Stimulated activated CD4-positive, alpha-beta T cell treated with anti-CD3 and anti-CD28 coated beads, Interleukin-15, amount 100 ng/mL, for 24 hours (primary cell): Measurements from ENCODE around the gene PCDHGC5.

Experiments
- DNase-seq: peaks from one replicate; pipeline ENCODE4 v3.0.0-alpha.2; 2020

PCDHGC5 gene

DNA sequence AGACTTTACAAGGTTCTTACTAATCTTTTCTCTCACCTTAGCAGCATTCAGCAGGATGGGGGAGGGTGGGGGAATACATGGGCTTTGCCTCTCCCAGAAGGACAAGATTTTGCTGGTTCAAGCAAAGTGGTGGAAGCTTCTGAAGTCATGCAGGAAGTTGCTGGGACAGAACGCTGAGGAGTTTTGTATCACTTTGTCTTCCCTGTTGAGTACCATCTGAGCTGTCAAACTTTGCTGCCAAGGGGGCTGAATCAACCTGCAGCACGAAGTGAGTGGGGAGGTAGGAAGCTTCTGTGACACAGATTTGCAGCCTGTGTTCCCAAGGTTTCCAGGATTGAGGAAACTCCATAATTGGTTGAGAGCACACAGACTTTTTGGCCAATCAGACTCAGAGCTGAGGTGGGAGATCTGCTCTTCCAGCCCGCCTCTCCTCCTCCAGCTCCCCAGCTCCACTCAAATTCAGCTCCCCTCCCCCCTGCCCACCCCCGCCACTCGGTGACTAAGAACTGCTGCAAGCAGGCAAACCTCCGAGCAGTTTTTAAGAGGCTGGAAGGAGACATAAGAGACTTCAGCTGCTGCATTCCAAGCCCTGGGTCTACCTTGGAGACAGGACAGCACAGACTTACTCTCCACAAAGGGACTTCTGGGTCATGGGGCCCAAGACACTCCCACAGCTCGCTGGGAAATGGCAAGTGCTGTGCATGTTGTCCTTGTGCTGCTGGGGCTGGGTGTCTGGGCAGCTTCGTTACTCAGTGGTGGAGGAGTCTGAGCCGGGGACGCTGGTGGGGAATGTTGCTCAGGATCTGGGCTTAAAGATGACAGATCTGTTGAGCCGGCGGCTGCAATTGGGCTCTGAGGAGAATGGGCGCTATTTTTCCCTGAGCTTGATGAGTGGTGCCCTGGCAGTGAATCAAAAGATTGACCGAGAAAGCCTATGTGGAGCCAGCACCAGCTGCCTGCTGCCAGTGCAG, at the start of gene PCDHGC5:
Gene PCDHGC5, plus strand, starts transcription at position 491 of the 971 bp plus-strand sequence. Its CDS starts 160 bp downstream, at position 651.
- no peak for DNase-seq

DNA sequence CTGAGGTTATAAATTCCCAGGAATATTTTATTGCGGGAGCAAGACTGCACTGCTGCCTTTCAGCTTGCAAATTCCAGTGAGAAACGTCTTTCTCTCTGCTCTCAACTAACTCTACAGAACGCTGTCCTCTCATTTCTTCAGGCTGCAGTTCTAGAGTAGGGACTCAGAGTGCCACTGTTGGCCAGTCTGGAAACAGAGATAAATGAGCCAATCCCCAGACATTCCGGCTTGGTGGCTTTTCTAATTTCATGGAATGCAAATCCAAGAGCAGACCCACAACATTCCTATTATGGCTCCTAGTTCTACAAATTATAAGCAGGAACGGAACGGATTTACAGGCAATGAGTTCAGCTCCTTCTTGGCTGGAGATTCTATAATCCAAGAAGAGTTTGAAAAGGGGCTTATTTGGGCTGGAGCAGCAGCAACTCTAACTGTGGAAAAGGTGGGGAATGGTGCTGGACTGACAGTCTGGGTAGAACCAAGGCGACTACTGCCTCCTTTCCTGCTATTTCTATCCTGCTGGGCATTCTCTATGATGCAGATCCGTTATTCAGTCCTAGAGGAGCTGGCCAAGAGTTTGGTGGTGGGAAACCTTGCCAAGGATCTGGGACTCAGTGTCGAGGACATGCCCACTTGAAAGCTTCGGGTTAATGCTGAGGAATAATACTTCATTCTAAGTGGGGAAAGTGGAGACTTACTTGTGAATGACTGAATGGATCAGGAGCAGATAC, 49.3 kb upstream of the PCDHGC5 start:
- no peak for DNase-seq

DNA sequence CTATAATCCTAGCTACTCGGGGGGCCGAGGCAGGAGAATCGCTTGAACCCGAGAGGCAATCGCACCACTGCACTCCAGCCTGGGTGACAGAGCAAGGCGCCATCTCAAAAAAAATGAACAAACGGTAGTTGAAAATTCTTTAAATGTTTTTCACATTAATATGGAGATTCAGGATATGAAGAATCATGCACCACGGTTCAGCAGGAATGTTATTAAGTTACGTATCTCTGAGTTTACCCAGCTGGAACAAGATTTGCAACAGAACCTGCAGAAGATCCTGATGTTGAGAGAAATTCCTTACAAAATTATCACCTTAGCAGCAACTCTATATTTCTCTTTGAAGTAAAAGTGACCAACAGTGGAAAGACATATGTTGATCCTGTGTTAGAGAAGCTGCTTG, 48.5 kb upstream of the PCDHGC5 start:
- no peak for DNase-seq

DNA sequence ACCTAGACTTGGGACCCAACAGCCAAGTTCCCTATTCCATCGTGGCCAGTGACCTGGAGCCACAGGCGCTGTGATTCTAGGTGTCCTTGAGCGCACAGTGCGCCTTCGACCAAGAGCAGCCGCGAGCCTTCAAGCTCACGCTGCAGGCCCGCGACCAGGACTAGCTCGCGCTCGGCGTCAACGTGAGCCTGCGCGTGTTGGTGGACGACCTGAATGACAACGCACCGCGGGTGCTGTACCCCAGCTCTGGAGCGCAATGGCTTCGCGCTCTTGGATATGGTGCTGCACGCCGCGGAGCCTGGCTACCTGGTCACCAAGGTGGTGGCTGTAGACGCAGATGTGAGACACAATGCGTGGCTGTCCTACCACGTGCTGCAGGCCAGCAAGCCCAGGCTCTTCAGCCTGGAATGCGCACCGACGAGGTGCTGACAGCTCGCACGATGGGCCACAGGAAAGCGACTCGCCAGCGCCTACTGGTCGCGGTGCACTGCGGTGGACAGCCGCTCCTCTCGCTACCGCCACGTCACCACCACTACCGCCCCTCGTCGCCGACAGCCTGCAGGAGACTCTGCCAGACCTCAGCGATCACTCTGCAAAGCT, 47.2 kb upstream of the PCDHGC5 start:
- no peak for DNase-seq

DNA sequence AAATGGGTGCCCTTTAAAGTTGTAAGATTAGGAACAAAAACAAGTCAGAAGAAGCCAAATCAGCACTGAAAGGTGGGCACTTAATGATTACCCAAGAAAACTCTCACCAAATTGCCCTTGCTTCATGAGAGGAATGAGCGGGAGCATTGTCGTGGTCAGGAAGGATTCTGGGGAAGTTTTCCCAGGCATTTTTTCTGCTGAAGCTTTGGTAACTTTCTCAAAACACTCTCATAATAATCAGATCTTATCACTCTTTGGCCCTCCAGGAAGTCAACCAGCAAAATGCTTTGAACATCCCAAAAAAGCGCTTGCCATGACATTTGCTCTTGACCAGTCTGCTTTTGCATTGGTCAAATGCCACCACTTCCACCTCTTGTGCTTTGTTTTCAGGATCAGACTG, 23.5 kb upstream of the PCDHGC5 start:
- DNase-seq = no peak

DNA sequence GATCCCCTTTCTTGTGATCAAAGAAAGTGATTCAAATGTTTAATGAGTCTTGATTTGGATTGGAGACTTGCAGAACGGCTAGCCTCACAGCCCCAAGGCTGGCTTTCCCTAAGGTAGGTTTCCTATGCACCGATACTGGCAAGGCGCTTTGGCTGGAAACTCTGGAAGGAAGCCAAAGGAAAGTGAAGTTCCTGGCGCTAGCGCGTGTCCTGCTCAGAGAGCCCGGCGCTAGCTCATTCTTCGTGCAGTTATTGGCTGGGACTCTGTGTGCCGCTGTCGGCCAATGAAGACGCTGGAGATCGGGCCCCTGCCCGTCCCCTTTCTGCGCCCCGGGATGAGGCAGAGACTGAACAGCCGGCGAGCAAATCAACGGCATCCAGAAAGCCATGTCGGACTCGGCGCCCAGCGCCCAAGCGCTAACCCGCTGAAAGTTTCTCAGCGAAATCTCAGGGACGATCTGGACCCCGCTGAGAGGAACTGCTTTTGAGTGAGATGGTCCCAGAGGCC, 13.2 kb upstream of the PCDHGC5 start, which contains the start of gene PCDHGC3:
Gene PCDHGC3, plus strand, starts transcription at position 342 of the 507 bp plus-strand sequence. Its CDS starts 151 bp downstream, at position 493.
- peak; percentile 78 for DNase-seq

DNA sequence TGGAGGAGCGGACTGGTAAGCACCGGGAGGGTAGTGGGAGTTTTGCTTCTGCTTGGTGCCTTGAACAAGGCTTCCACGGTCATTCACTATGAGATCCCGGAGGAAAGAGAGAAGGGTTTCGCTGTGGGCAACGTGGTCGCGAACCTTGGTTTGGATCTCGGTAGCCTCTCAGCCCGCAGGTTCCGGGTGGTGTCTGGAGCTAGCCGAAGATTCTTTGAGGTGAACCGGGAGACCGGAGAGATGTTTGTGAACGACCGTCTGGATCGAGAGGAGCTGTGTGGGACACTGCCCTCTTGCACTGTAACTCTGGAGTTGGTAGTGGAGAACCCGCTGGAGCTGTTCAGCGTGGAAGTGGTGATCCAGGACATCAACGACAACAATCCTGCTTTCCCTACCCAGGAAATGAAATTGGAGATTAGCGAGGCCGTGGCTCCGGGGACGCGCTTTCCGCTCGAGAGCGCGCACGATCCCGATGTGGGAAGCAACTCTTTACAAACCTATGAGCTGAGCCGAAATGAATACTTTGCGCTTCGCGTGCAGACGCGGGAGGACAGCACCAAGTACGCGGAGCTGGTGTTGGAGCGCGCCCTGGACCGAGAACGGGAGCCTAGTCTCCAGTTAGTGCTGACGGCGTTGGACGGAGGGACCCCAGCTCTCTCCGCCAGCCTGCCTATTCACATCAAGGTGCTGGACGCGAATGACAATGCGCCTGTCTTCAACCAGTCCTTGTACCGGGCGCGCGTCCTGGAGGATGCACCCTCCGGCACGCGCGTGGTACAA, 12.6 kb upstream of the PCDHGC5 start:
- DNase-seq = peak; percentile 30

DNA sequence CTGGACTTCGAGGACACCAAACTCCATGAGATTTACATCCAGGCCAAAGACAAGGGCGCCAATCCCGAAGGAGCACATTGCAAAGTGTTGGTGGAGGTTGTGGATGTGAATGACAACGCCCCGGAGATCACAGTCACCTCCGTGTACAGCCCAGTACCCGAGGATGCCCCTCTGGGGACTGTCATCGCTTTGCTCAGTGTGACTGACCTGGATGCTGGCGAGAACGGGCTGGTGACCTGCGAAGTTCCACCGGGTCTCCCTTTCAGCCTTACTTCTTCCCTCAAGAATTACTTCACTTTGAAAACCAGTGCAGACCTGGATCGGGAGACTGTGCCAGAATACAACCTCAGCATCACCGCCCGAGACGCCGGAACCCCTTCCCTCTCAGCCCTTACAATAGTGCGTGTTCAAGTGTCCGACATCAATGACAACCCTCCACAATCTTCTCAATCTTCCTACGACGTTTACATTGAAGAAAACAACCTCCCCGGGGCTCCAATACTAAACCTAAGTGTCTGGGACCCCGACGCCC, 11.8 kb upstream of the PCDHGC5 start:
- DNase-seq = no peak

DNA sequence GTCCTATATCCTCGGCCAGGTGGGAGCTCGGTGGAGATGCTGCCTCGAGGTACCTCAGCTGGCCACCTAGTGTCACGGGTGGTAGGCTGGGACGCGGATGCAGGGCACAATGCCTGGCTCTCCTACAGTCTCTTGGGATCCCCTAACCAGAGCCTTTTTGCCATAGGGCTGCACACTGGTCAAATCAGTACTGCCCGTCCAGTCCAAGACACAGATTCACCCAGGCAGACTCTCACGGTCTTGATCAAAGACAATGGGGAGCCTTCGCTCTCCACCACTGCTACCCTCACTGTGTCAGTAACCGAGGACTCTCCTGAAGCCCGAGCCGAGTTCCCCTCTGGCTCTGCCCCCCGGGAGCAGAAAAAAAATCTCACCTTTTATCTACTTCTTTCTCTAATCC, 11.1 kb upstream of the PCDHGC5 start:
- no peak for DNase-seq

DNA sequence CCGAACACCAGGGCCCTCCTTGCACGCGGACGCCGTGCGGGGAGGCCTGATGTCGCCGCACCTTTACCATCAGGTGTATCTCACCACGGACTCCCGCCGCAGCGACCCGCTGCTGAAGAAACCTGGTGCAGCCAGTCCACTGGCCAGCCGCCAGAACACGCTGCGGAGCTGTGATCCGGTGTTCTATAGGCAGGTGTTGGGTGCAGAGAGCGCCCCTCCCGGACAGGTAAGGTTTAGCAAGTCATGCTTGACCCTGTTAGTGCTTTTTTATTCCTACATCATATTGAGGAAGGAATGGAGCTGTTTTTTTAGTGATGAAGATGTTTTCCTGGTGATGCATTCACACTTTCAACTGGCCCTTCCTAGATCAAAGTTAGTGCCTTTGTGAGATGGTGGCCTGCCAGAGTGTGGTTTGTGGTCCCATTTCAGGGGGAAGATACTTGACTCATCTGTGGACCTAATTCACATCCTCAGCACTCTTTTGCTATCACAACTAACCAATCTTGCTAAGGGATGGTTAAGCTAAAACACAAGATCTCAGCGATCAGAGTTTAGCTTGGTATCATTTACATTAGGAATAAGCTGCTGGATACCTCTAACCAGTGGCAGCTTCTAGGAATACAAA, 10.4 kb upstream of the PCDHGC5 start:
- DNase-seq = no peak

DNA sequence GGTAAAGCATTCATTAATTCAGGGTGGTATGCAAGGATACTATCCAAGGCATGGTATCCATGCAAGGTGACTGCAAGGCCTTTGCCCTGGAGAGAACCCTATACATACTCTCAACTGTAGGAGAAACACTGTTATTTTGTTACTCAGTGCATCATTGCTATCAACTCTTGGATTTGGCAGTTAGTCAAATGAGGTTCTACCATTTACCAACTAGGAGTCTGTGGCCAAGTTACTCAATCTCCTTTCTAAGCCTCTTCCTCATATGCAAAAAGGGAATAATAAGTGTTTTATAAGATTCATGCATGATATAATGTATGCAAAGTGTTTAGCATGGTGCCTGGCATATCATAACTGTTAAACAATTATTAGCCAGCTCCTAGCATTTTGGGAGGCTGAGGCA, 9.1 kb upstream of the PCDHGC5 start:
- DNase-seq = no peak

DNA sequence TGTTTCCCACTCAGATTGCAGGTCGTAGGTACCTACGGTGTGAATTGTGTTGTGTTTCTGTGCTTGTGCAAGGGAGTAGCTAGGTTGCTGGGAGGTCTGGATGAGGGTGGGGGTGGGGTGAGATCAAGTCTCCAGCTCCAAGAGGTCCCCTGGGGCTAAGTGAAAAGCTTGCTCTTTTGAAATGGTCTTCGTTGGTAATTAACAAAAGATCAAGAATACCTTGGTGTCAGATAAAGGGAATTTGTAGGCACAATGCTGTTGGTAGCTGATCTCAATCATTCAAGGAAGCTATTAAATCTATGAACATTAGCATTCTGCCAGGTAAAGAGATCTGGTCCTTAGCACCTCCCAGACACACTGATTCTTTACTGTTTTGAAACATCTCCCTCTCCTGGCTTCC, 5.0 kb upstream of the PCDHGC5 start:
- no peak for DNase-seq

DNA sequence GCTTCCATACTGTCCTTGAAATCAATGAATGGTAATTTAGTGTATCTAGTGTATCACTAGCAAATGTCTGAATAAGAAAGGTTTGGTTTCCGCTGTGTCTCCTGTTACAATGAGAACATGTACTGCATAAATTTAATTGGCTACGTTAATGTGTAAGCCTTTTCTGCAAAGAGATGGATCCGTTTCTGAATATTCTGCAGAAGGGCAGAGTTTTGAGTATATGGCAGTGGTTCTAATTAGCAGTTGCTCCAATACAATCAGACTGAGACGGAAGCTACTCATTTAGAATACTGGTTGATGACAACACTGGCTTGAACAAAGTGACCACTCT, 4.6 kb upstream of the PCDHGC5 start:
- no peak for DNase-seq

DNA sequence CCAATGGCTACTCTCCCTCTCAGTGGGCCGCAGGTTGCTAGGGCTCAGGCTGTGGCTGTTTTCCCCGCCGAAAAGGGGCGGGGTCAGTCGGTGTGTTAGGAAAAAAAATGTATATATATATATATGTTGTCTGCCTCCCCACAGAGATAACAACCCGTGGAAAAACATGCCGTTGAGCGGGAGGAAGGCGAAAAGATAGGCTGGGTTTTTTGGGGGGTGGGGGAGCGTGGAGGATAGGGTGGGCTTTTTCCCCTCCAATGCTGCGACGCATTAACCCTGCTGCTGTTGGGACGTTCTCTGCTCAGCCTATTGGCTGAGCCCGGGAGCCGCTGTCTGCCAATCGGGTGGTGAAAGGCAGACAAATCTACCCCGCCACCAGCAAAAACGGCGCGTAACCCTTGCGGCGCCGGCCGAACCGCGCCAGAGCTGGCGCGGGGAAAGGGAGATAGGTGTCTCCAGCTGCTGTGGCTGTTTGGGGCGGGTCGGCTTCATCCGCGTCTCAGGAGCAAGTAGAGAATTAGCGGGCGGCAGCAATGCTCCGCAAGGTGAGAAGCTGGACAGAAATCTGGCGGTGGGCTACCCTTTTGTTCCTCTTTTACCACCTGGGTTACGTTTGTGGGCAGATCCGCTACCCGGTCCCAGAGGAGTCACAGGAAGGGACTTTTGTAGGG, 4.1 kb upstream of the PCDHGC5 start, which contains the start of gene PCDHGC4:
Gene PCDHGC4, plus strand, starts transcription at position 390 of the 671 bp plus-strand sequence. Its CDS starts 144 bp downstream, at position 534.
- DNase-seq = peak; percentile 45

DNA sequence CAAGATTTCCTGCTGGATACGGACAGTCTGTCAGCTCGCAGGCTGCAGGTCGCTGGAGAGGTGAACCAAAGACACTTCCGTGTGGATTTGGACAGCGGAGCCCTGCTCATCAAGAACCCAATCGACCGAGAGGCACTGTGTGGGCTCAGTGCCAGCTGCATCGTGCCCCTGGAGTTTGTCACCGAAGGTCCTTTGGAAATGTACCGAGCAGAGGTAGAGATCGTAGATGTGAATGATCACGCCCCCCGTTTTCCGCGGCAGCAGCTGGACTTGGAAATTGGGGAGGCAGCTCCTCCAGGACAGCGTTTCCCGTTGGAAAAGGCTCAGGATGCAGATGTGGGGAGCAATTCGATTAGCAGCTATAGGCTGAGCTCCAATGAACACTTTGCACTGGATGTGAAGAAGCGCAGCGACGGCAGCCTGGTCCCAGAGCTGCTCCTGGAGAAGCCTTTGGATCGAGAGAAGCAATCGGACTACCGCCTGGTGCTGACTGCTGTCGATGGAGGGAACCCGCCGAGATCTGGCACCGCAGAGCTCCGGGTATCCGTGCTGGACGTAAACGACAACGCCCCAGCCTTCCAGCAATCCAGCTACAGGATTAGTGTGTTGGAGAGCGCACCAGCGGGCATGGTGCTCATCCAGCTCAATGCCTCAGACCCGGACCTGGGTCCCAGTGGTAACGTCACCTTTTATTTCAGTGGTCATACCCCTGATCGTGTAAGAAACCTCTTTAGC, 3.4 kb upstream of the PCDHGC5 start:
- DNase-seq = no peak

DNA sequence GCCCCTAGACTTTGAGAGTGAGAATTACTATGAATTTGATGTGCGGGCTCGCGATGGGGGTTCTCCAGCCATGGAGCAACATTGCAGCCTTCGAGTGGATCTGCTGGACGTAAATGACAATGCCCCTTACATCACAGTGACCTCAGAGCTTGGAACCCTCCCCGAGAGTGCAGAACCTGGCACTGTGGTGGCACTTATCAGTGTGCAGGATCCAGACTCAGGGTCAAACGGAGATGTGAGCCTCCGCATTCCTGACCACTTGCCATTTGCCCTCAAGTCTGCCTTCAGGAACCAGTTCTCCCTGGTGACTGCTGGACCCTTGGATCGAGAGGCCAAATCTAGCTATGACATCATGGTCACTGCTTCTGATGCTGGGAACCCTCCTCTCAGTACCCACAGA, 2.8 kb upstream of the PCDHGC5 start:
- no peak for DNase-seq

DNA sequence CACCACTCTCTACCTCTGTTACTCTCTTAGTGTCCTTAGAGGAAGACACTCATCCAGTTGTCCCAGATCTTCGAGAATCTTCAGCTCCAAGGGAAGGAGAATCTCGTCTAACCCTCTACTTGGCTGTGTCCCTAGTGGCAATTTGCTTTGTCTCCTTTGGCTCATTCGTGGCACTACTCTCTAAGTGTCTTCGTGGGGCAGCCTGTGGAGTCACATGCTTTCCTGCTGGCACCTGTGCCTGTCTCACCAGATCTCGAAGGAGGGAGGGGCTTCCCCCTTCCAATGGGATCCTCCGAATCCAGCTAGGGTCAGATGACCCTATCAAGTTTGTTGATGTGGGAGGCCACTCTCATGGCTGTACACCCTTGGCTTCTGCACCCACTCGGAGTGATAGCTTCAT, 1.8 kb upstream of the PCDHGC5 start:
- DNase-seq = no peak

DNA sequence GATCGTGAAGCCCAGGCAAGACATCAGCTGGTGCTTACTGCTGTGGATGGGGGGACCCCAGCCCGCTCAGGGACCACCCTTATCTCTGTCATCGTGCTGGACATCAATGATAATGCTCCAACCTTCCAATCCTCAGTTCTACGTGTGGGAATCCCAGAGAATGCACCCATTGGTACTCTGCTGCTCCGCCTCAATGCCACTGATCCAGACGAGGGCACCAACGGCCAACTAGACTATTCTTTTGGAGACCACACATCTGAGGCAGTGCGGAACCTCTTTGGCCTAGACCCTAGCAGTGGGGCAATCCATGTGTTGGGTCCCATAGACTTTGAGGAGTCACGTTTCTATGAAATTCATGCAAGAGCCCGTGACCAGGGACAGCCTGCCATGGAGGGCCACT, 960 bp downstream of the PCDHGC5 start:
- DNase-seq = no peak

DNA sequence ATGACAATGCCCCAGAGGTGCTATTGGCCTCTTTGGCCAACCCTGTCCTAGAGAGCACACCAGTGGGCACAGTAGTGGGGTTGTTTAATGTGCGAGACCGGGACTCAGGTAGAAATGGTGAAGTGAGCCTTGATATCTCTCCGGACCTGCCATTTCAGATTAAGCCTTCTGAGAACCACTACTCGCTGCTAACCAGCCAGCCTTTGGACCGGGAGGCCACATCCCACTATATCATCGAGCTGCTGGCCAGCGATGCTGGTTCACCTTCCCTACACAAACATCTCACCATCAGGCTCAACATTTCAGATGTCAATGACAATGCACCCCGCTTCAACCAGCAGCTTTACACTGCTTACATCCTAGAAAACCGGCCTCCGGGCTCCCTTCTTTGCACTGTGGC, 1.4 kb downstream of the PCDHGC5 start:
- no peak for DNase-seq

DNA sequence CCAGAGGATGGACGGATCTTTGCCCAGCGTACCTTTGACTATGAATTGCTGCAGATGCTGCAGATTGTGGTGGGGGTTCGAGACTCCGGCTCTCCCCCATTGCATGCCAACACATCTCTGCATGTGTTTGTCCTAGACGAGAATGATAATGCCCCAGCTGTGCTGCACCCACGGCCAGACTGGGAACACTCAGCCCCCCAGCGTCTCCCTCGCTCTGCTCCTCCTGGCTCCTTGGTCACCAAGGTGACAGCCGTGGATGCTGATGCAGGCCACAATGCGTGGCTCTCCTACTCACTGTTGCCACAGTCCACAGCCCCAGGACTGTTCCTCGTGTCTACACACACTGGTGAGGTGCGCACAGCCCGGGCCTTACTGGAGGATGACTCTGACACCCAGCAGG, 1.9 kb downstream of the PCDHGC5 start:
- DNase-seq = no peak
